ENCODE results near the gene UNKL. TPM values are rescaled to one million over a fixed set of nuclear protein-coding genes. Genes with fewer than 3 reads are reported as not detected.

UNKL gene, protein sequence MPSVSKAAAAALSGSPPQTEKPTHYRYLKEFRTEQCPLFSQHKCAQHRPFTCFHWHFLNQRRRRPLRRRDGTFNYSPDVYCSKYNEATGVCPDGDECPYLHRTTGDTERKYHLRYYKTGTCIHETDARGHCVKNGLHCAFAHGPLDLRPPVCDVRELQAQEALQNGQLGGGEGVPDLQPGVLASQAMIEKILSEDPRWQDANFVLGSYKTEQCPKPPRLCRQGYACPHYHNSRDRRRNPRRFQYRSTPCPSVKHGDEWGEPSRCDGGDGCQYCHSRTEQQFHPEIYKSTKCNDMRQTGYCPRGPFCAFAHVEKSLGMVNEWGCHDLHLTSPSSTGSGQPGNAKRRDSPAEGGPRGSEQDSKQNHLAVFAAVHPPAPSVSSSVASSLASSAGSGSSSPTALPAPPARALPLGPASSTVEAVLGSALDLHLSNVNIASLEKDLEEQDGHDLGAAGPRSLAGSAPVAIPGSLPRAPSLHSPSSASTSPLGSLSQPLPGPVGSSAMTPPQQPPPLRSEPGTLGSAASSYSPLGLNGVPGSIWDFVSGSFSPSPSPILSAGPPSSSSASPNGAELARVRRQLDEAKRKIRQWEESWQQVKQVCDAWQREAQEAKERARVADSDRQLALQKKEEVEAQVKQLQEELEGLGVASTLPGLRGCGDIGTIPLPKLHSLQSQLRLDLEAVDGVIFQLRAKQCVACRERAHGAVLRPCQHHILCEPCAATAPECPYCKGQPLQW
- total RNA-seq, result 1 to 10 TPM; 7.0 to 7.2 TPM

DNA sequence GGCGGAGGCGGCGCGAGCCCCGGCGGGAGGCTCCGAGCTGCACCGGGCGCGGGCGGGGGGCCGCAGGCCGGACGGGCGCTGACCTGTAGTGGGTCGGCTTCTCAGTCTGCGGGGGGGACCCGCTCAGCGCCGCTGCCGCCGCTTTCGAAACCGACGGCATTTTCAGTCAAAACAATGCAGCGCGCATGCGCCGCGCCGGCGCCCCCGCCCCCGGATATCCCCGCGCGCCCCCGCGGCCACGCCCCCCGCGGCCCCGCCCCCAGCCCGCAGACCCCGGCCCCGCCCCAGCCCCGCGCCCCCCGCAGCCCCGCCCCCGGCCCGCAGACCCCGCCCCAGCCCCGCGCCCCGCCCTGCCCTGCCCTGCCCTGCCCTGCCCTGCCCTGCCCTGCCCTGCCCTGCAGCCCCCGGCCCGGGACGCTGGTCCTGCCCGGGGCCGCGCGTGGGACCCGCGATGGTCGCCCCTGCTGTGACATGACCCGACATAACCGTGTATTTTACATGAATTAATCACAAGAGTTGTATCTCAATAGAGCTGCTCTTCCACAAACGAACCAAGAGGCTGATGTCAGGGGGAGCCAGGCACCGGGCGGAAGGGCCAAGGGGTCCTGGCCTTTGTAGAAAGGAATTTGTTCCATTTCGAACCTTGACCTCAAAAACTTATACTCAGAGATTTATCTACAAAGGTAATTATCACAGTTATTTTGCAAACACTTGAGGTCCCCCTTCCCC lies at the start of gene UNKL:
UNKL (minus strand) TSS at position 173 of the 729 bp plus-strand sequence; CDS start at position 160, 13 bp downstream.

GRCh38 chr16:1443980-1444729 lies 29.7 kb upstream of the UNKL start, which contains the start of gene CCDC154:
Gene CCDC154 (minus strand): TSS chr16:1444556. CDS start chr16:1444322, 234 bp downstream.

GRCh38 chr16:1430759-1431496 lies 16.4 kb upstream of the UNKL start, which contains the start of gene PERCC1:
Gene PERCC1 (plus strand): TSS chr16:1431078. CDS start chr16:1432594, 1,516 bp downstream.

GRCh38 chr16:1351582-1352362 lies 62.7 kb downstream of the UNKL start, which contains the start of the genes GNPTG and TSR3:
Gene GNPTG (plus strand): TSS chr16:1351931. CDS start chr16:1351966, 35 bp downstream.
Gene TSR3 (minus strand): TSS chr16:1351878. CDS start chr16:1351804, 74 bp downstream.

GRCh38 chr16:1333149-1333812 lies 81.2 kb downstream of the UNKL start, which contains the start of gene BAIAP3:
Gene BAIAP3 (plus strand): TSS chr16:1333645. CDS start chr16:1338550, 4,905 bp downstream.

Other genes with a start within 250 kb of the UNKL start
- not detected for gene TPSG1, start 189.4 kb downstream of the UNKL start, total RNA-seq
- gene TPSB2, start 184.5 kb downstream of the UNKL start, total RNA-seq, result not detected
- not detected for gene TPSAB1, start 174.0 kb downstream of the UNKL start, total RNA-seq
- gene TPSD1, start 158.6 kb downstream of the UNKL start, total RNA-seq, result not detected
- gene UBE2I, start 105.1 kb downstream of the UNKL start, total RNA-seq, result 10 to 100 TPM; 50.9 to 69.9 TPM
- under 1 TPM in 1 of 2 donors, not detected in 1; 0.34 TPM for gene BAIAP3, start 81.1 kb downstream of the UNKL start, total RNA-seq
- gene TSR3, start 62.8 kb downstream of the UNKL start, total RNA-seq, result 10 to 100 TPM; 42.7 to 52.3 TPM
- gene GNPTG, start 62.8 kb downstream of the UNKL start, total RNA-seq, result 10 to 100 TPM; 28.3 to 47.5 TPM
- 10 to 100 TPM in 1 of 2 donors, 1 to 10 TPM in 1; 9.3 to 17.3 TPM for gene UQCC4, start 6.0 kb upstream of the UNKL start, total RNA-seq
- gene PERCC1, start 16.4 kb upstream of the UNKL start, total RNA-seq, result not detected
- gene CCDC154, start 29.9 kb upstream of the UNKL start, total RNA-seq, result 1 to 10 TPM in 1 of 2 donors, under 1 TPM in 1; 0.67 to 2.8 TPM
- gene CLCN7, start 60.3 kb upstream of the UNKL start, total RNA-seq, result 100 to 1,000 TPM; 476 to 523 TPM
- gene PTX4, start 74.2 kb upstream of the UNKL start, total RNA-seq, result under 1 TPM; under 0.01 to 0.34 TPM
- 10 to 100 TPM; 21.7 to 28.6 TPM for gene TELO2, start 78.7 kb upstream of the UNKL start, total RNA-seq
- gene TMEM204, start 119.0 kb upstream of the UNKL start, total RNA-seq, result 10 to 100 TPM in 1 of 2 donors, 1 to 10 TPM in 1; 1.7 to 10.3 TPM
- 10 to 100 TPM; 14.3 to 26.2 TPM for gene IFT140, start 197.4 kb upstream of the UNKL start, total RNA-seq
- gene CRAMP1, start 197.7 kb upstream of the UNKL start, total RNA-seq, result 10 to 100 TPM; 10.7 to 12.0 TPM

Data from melanocyte of skin (primary cell).